ENCODE data around the gene HOXB1. TPM values are rescaled to one million over a fixed set of nuclear protein-coding genes. Genes with fewer than 3 reads are reported as not detected.

The HOXB1 gene
- 4.5 and 6.4 TPM in 2 replicates for total RNA-seq (2014; rRNA removed; shearing (Covaris generic))

- Histone ChIP-seq H3K36me3 (replicated peaks; ENCODE audit: control insufficient read depth, insufficient read depth, low read length) (no peaks in the 10 kb centered on the region), H3K27me3 (ENCODE audit: control insufficient read depth, insufficient read depth, low read length) (peaks cover 66% of the 10 kb centered on the region), H3K4me3 (ENCODE audit: insufficient read depth, low read depth, low read length) (peak within 1 kb of the TSS; percentile 17)
- DNase-seq = peak; percentile 91
Observed at GRCh38 chr17:48530887-48531272, at the start of gene HOXB1. TSS of gene HOXB1 (minus strand) at chr17:48531011. CDS start at chr17:48530904, 107 bp downstream.

- no peak overlapping the region for H3K4me3 ChIP-seq (ENCODE audit: insufficient read depth, low read depth, low read length)
- DNase-seq = no peak
- H3K36me3 ChIP-seq (replicated peaks; ENCODE audit: control insufficient read depth, insufficient read depth, low read length) = no peaks in the 10 kb centered on the region
- peaks cover 99% of the 10 kb centered on the region for H3K27me3 ChIP-seq (ENCODE audit: control insufficient read depth, insufficient read depth, low read length)
Observed at GRCh38 chr17:48579760-48580554, 49.1 kb upstream of the HOXB1 start.

GRCh38 chr17:48579471-48579759 lies 48.6 kb upstream of the HOXB1 start:
- no peak overlapping the region for H3K4me3 ChIP-seq (ENCODE audit: insufficient read depth, low read depth, low read length)
- no peaks in the 10 kb centered on the region for H3K36me3 ChIP-seq (replicated peaks; ENCODE audit: control insufficient read depth, insufficient read depth, low read length)
- DNase-seq = no peak
- H3K27me3 ChIP-seq (ENCODE audit: control insufficient read depth, insufficient read depth, low read length) = peaks cover 99% of the 10 kb centered on the region

GRCh38 chr17:48578616-48579470 lies 48.0 kb upstream of the HOXB1 start:
- DNase-seq = peak; percentile 62
- Histone ChIP-seq H3K36me3 (replicated peaks; ENCODE audit: control insufficient read depth, insufficient read depth, low read length) (no peaks in the 10 kb centered on the region), H3K4me3 (ENCODE audit: insufficient read depth, low read depth, low read length) (peak overlapping the region; percentile 21; the same call in 1 of the 2 replicates), H3K27me3 (ENCODE audit: control insufficient read depth, insufficient read depth, low read length) (peaks cover 99% of the 10 kb centered on the region)

- Histone ChIP-seq H3K36me3 (replicated peaks; ENCODE audit: control insufficient read depth, insufficient read depth, low read length) (no peaks in the 10 kb centered on the region), H3K27me3 (ENCODE audit: control insufficient read depth, insufficient read depth, low read length) (peaks cover 99% of the 10 kb centered on the region), H3K4me3 (ENCODE audit: insufficient read depth, low read depth, low read length) (peak within 1 kb of the TSS; percentile 24)
- peak; percentile 89 for DNase-seq
Observed at GRCh38 chr17:48577946-48578615, 47.3 kb upstream of the HOXB1 start, which contains the start of gene HOXB4. TSS of gene HOXB4 (minus strand) at chr17:48578350. CDS start at chr17:48578319, 31 bp downstream.

GRCh38 chr17:48577330-48577945 lies 46.6 kb upstream of the HOXB1 start:
- DNase-seq = no peak
- peaks cover 99% of the 10 kb centered on the region for H3K27me3 ChIP-seq (ENCODE audit: control insufficient read depth, insufficient read depth, low read length)
- no peak overlapping the region for H3K4me3 ChIP-seq (ENCODE audit: insufficient read depth, low read depth, low read length)
- H3K36me3 ChIP-seq (replicated peaks; ENCODE audit: control insufficient read depth, insufficient read depth, low read length) = no peaks in the 10 kb centered on the region

GRCh38 chr17:48576479-48577309 lies 45.9 kb upstream of the HOXB1 start:
- peaks cover 99% of the 10 kb centered on the region for H3K27me3 ChIP-seq (ENCODE audit: control insufficient read depth, insufficient read depth, low read length)
- DNase-seq = peak; percentile 68
- no peak overlapping the region for H3K4me3 ChIP-seq (ENCODE audit: insufficient read depth, low read depth, low read length)
- no peaks in the 10 kb centered on the region for H3K36me3 ChIP-seq (replicated peaks; ENCODE audit: control insufficient read depth, insufficient read depth, low read length)

- Histone ChIP-seq H3K4me3 (ENCODE audit: insufficient read depth, low read depth, low read length) (no peak overlapping the region), H3K36me3 (replicated peaks; ENCODE audit: control insufficient read depth, insufficient read depth, low read length) (no peaks in the 10 kb centered on the region), H3K27me3 (ENCODE audit: control insufficient read depth, insufficient read depth, low read length) (peaks cover 99% of the 10 kb centered on the region)
- DNase-seq = no peak
Observed at GRCh38 chr17:48575673-48576478, 45.1 kb upstream of the HOXB1 start.

GRCh38 chr17:48575066-48575582 lies 44.3 kb upstream of the HOXB1 start:
- no peaks in the 10 kb centered on the region for H3K36me3 ChIP-seq (replicated peaks; ENCODE audit: control insufficient read depth, insufficient read depth, low read length)
- no peak overlapping the region for H3K4me3 ChIP-seq (ENCODE audit: insufficient read depth, low read depth, low read length)
- no peak for DNase-seq
- peaks cover 99% of the 10 kb centered on the region for H3K27me3 ChIP-seq (ENCODE audit: control insufficient read depth, insufficient read depth, low read length)

GRCh38 chr17:48574505-48575065 lies 43.8 kb upstream of the HOXB1 start:
- no peak overlapping the region for H3K4me3 ChIP-seq (ENCODE audit: insufficient read depth, low read depth, low read length)
- no peak for DNase-seq
- no peaks in the 10 kb centered on the region for H3K36me3 ChIP-seq (replicated peaks; ENCODE audit: control insufficient read depth, insufficient read depth, low read length)
- H3K27me3 ChIP-seq (ENCODE audit: control insufficient read depth, insufficient read depth, low read length) = peaks cover 99% of the 10 kb centered on the region

- no peak for DNase-seq
- Histone ChIP-seq H3K4me3 (ENCODE audit: insufficient read depth, low read depth, low read length) (no peak overlapping the region), H3K36me3 (replicated peaks; ENCODE audit: control insufficient read depth, insufficient read depth, low read length) (no peaks in the 10 kb centered on the region), H3K27me3 (ENCODE audit: control insufficient read depth, insufficient read depth, low read length) (peaks cover 100% of the 10 kb centered on the region)
Observed at GRCh38 chr17:48571826-48572417, 41.1 kb upstream of the HOXB1 start.

GRCh38 chr17:48571024-48571818 lies 40.4 kb upstream of the HOXB1 start:
- Histone ChIP-seq H3K36me3 (replicated peaks; ENCODE audit: control insufficient read depth, insufficient read depth, low read length) (no peaks in the 10 kb centered on the region), H3K27me3 (ENCODE audit: control insufficient read depth, insufficient read depth, low read length) (peaks cover 100% of the 10 kb centered on the region), H3K4me3 (ENCODE audit: insufficient read depth, low read depth, low read length) (no peak overlapping the region)
- DNase-seq = peak; percentile 73
